ENCODE data around the gene C1orf56.
A peak's percentile ranks its signal among the peaks of the same experiment; 100 is the strongest.

C1orf56 gene

GRCh38 chr1:151054971-151055547 lies 7.5 kb downstream of the C1orf56 start:
- H3K4me1 Mint-ChIP-seq: peaks cover 36% of the 10 kb centered on the region
- TF ChIP-seq CTCF (IDR thresholded peaks at IDR 0.05; ENCODE audit: unreplicated experiment in 3 of 3): no peak
- H3K9me3 Mint-ChIP-seq: no peaks in the 10 kb centered on the region
- peaks cover 44% of the 10 kb centered on the region for H3K36me3 Mint-ChIP-seq (ENCODE audit: low read depth)
- H3K27ac Mint-ChIP-seq: peak overlapping the region in 1 of 3 experiments; percentile 36
- H3K4me3 Mint-ChIP-seq: peak overlapping the region; percentile 13 to 35 (median 18)
- H3K27me3 Mint-ChIP-seq (ENCODE audit: low read depth): no peaks in the 10 kb centered on the region

- Mint-ChIP-seq H3K27me3 (ENCODE audit: low read depth) (no peaks in the 10 kb centered on the region), H3K9me3 (no peaks in the 10 kb centered on the region), H3K4me1 (peaks cover 31% of the 10 kb centered on the region), H3K36me3 (ENCODE audit: low read depth) (peaks cover 41% of the 10 kb centered on the region), H3K4me3 (peak overlapping the region; percentile 35 to 90 (median 48)), H3K27ac (peak overlapping the region in 2 of 3 experiments; percentile 3 to 43)
- no peak for TF ChIP-seq CTCF (IDR thresholded peaks at IDR 0.05; ENCODE audit: unreplicated experiment in 3 of 3)
These were observed 8.0 kb downstream of the C1orf56 start for GRCh38 chr1:151055581-151055980.

GRCh38 chr1:151056149-151056548 lies 8.6 kb downstream of the C1orf56 start:
- H3K27ac Mint-ChIP-seq: peak overlapping the region; percentile 3 to 43 (median 39)
- peaks cover 41% of the 10 kb centered on the region for H3K36me3 Mint-ChIP-seq (ENCODE audit: low read depth)
- H3K4me1 Mint-ChIP-seq: peaks cover 26% of the 10 kb centered on the region
- no peaks in the 10 kb centered on the region for H3K27me3 Mint-ChIP-seq (ENCODE audit: low read depth)
- no peaks in the 10 kb centered on the region for H3K9me3 Mint-ChIP-seq
- H3K4me3 Mint-ChIP-seq: peak overlapping the region; percentile 48 to 94 (median 90)
- no peak for TF ChIP-seq CTCF (IDR thresholded peaks at IDR 0.05; ENCODE audit: unreplicated experiment in 3 of 3)

- peak overlapping the region; percentile 92 to 98 (median 95) for H3K27ac Mint-ChIP-seq
- H3K4me1 Mint-ChIP-seq: peaks cover 45% of the 10 kb centered on the region
- H3K27me3 Mint-ChIP-seq (ENCODE audit: low read depth): no peaks in the 10 kb centered on the region
These were observed 11.1 kb downstream of the C1orf56 start for GRCh38 chr1:151058692-151059091.

GRCh38 chr1:151059109-151060006 lies 11.8 kb downstream of the C1orf56 start, which contains the start of gene CDC42SE1:
TSS of gene CDC42SE1 (minus strand) at chr1:151059622. CDS start at chr1:151055730, 3,892 bp downstream.
- Mint-ChIP-seq H3K4me1 (peaks cover 48% of the 10 kb centered on the region), H3K9me3 (no peaks in the 10 kb centered on the region), H3K27ac (peak within 1 kb of the TSS; percentile 92 to 98 (median 95)), H3K4me3 (peak within 1 kb of the TSS; percentile 90 to 97 (median 94)), H3K27me3 (ENCODE audit: low read depth) (no peaks in the 10 kb centered on the region), H3K36me3 (ENCODE audit: low read depth) (peaks cover 24% of the 10 kb centered on the region)
- peak; percentile 79 to 82 (median 82) for TF ChIP-seq CTCF (IDR thresholded peaks at IDR 0.05; ENCODE audit: unreplicated experiment in 3 of 3)

More at GRCh38 chr1:151058692-151059091, 11.1 kb downstream of the C1orf56 start:
- Mint-ChIP-seq H3K4me3 (peak overlapping the region; percentile 90 to 97 (median 94)), H3K36me3 (ENCODE audit: low read depth) (peaks cover 24% of the 10 kb centered on the region), H3K9me3 (no peaks in the 10 kb centered on the region)
- no peak for TF ChIP-seq CTCF (IDR thresholded peaks at IDR 0.05; ENCODE audit: unreplicated experiment in 3 of 3)
